ENCODE measurements around the gene SCUBE1.

- TF ChIP-seq POLR2A (IDR thresholded peaks at IDR 0.05) (no peak), CTCF (IDR thresholded peaks at IDR 0.05) (no peak)
Measured at GRCh38 chr22:43308836-43309235, 34.3 kb downstream of the SCUBE1 start.
